Caco-2 (cell line): Measurements from ENCODE around the gene SLC28A2. TPM values are rescaled to one million over a fixed set of nuclear protein-coding genes. Genes with fewer than 3 reads are reported as not detected.

Source experiments
- BruUV-seq: library from RNA; stranded (reverse); fragments of 400-500 nt; replicated peaks from 2 replicates; lab custom pipeline; 2021; lab: Mats Ljungman, UMichigan
- CTCF ChIA-PET: fragments of 300-600 bp; sonication (Branson Sonifier 250); formaldehyde crosslinking; loops from one replicate; lab custom pipeline; 2022; ENCODE audit warnings: antibody characterized with exemption; lab: Charles Lee
- POLR2A ChIA-PET: fragments of 300-600 bp; sonication (Branson Sonifier 250); formaldehyde crosslinking; loops from one replicate; lab custom pipeline; 2022; ENCODE audit warnings: antibody characterized with exemption; lab: Charles Lee
- DNase-seq, 2 experiments: peaks; one replicate each; pipeline versions ENCODE4 v3.0.0 to v3.0.0-alpha.2; 2020 to 2022
- H3K27me3 ChIP-seq: replicated peaks from 2 replicates; pipeline ENCODE4 v1.6.0; 2011; ENCODE audit warnings: low read length; ENCODE audit not compliant: control insufficient read depth, insufficient read depth
- H3K36me3 ChIP-seq: 2 replicates; pipeline ENCODE4 v1.5.1; 2011; ENCODE audit warnings: low read length; ENCODE audit not compliant: control insufficient read depth, insufficient read depth
- H3K4me1 ChIP-seq: fragments of 250-450 bp; sonication (Bioruptor Pico); 2 replicates; pipeline ENCODE4 v1.5.1; 2020; ENCODE audit warnings: mild to moderate bottlenecking
- H3K4me3 ChIP-seq: 2 replicates; pipeline ENCODE4 v1.5.1; 2011; ENCODE audit warnings: low read depth, mild to moderate bottlenecking, control low read depth, low read length
- H3K9me3 ChIP-seq: fragments of 250-450 bp; sonication (Bioruptor Pico); 2 replicates; pipeline ENCODE4 v1.5.1; 2020; ENCODE audit warnings: mild to moderate bottlenecking, moderate library complexity
- H3K27ac Mint-ChIP-seq: one replicate; pipeline ENCODE4 v1.8.0; 2022; ENCODE audit warnings: mixed read lengths; ENCODE audit not compliant: unreplicated experiment
- H3K27me3 Mint-ChIP-seq: one replicate; pipeline ENCODE4 v1.8.0; 2022; ENCODE audit warnings: mixed read lengths; ENCODE audit not compliant: insufficient read depth, unreplicated experiment
- H3K36me3 Mint-ChIP-seq: one replicate; pipeline ENCODE4 v1.8.0; 2022; ENCODE audit warnings: mild to moderate bottlenecking, mixed read lengths; ENCODE audit not compliant: insufficient read depth, unreplicated experiment
- H3K4me1 Mint-ChIP-seq: one replicate; pipeline ENCODE4 v1.8.0; 2022; ENCODE audit warnings: low read depth, mixed read lengths; ENCODE audit not compliant: unreplicated experiment
- H3K4me3 Mint-ChIP-seq: one replicate; pipeline ENCODE4 v1.8.0; 2022; ENCODE audit warnings: mild to moderate bottlenecking, moderate library complexity, mixed read lengths; ENCODE audit not compliant: unreplicated experiment
- H3K9me3 Mint-ChIP-seq: one replicate; pipeline ENCODE4 v1.8.0; 2022; ENCODE audit warnings: mixed read lengths; ENCODE audit not compliant: unreplicated experiment
- CTCF ChIP-seq, 2 experiments: fragments of 200-600 bp in 1 of 2; IDR thresholded peaks; 1 replicate in 1 of 2; 2 replicates in 1 of 2; pipeline versions ENCODE4 v1.5.1 to v1.8.0; 2011 to 2022; ENCODE audit warnings: antibody characterized with exemption in 1 of 2, control low read depth in 1 of 2, inconsistent platforms in 1 of 2, low read depth in 1 of 2, low read length in 1 of 2, mild to moderate bottlenecking in 1 of 2, moderate library complexity in 1 of 2; ENCODE audit not compliant: insufficient read depth in 1 of 2, severe bottlenecking in 1 of 2, unreplicated experiment in 1 of 2
- intact Hi-C: fragments of 100-400 bp; cut with micrococcal nuclease; formaldehyde crosslinking; loops from one replicate; pipeline ENCODE4 v1.10.0; 2022; ENCODE audit not compliant: unreplicated experiment
- total RNA-seq: library from RNA; stranded (reverse); gene quantifications from 2 replicates; pipeline ENCODE4 v1.2.3, GENCODE V29; 2022

The SLC28A2 gene
- total RNA-seq, 1 experiment from 2014 or later, result 0.11 TPM

GRCh38 chr15:45314960-45315359 lies 62.9 kb downstream of the SLC28A2 start:
- Mint-ChIP-seq H3K9me3 (peaks cover 27% of the 10 kb centered on the region), H3K27ac (no peak overlapping the region), H3K4me3 (no peak overlapping the region), H3K27me3 (no peaks in the 10 kb centered on the region), H3K36me3 (peaks cover 5% of the 10 kb centered on the region), H3K4me1 (peaks cover 8% of the 10 kb centered on the region)
- peaks cover 6% of the 10 kb centered on the region for H3K9me3 ChIP-seq
- POLR2A ChIA-PET, result no interaction called here
- CTCF ChIA-PET, result no interaction called here
- H3K27me3 ChIP-seq, result no peaks in the 10 kb centered on the region
- BruUV-seq, result no TSS peak
- intact Hi-C loops, result no loop called here
- no peak for TF ChIP-seq CTCF (IDR thresholded peaks at IDR 0.05; ENCODE audit: insufficient read depth in 1 of 2, low read depth in 1 of 2, low read length in 1 of 2, severe bottlenecking in 1 of 2, unreplicated experiment in 1 of 2)
- no peaks in the 10 kb centered on the region for H3K36me3 ChIP-seq
- no peak overlapping the region for H3K4me3 ChIP-seq
- no peak for DNase-seq
- H3K4me1 ChIP-seq, result peaks cover 19% of the 10 kb centered on the region

- no peaks in the 10 kb centered on the region for H3K36me3 Mint-ChIP-seq
- intact Hi-C loops, result no loop called here
- TF ChIP-seq CTCF (IDR thresholded peaks at IDR 0.05; ENCODE audit: insufficient read depth in 1 of 2, low read depth in 1 of 2, low read length in 1 of 2, severe bottlenecking in 1 of 2, unreplicated experiment in 1 of 2), result no peak
- ChIA-PET POLR2A (no interaction called here), CTCF (no interaction called here)
- no peaks in the 10 kb centered on the region for H3K27me3 Mint-ChIP-seq
- H3K4me3 Mint-ChIP-seq, result no peak overlapping the region
- no peaks in the 10 kb centered on the region for H3K36me3 ChIP-seq
- H3K9me3 ChIP-seq, result peaks cover 13% of the 10 kb centered on the region
- no peak overlapping the region for H3K27ac Mint-ChIP-seq
- no TSS peak for BruUV-seq
- H3K27me3 ChIP-seq, result no peaks in the 10 kb centered on the region
- peaks cover 26% of the 10 kb centered on the region for H3K4me1 ChIP-seq
- no peak for DNase-seq
- H3K4me3 ChIP-seq, result no peak overlapping the region
- H3K9me3 Mint-ChIP-seq, result peaks cover 37% of the 10 kb centered on the region
- peaks cover 10% of the 10 kb centered on the region for H3K4me1 Mint-ChIP-seq
Observed at GRCh38 chr15:45319472-45320214, 67.6 kb downstream of the SLC28A2 start.

GRCh38 chr15:45320581-45321205 lies 68.7 kb downstream of the SLC28A2 start:
- Histone ChIP-seq H3K36me3 (no peaks in the 10 kb centered on the region; the same call in 1 of the 2 replicates), H3K9me3 (peaks cover 13% of the 10 kb centered on the region), H3K4me3 (no peak overlapping the region), H3K4me1 (peaks cover 26% of the 10 kb centered on the region), H3K27me3 (no peaks in the 10 kb centered on the region)
- no TSS peak for BruUV-seq
- ChIA-PET POLR2A (no interaction called here), CTCF (interaction anchor here (0.6 kb wide), 1 partner anchor 87 kb away, joined by 3 read pairs; no protein-coding TSS in a partner anchor)
- H3K4me3 Mint-ChIP-seq, result no peak overlapping the region
- intact Hi-C loops, result no loop called here
- peaks cover 29% of the 10 kb centered on the region for H3K9me3 Mint-ChIP-seq
- H3K27ac Mint-ChIP-seq, result no peak overlapping the region
- peaks cover 10% of the 10 kb centered on the region for H3K4me1 Mint-ChIP-seq
- H3K36me3 Mint-ChIP-seq, result no peaks in the 10 kb centered on the region
- no peaks in the 10 kb centered on the region for H3K27me3 Mint-ChIP-seq
- no peak for DNase-seq
- no peak for TF ChIP-seq CTCF (IDR thresholded peaks at IDR 0.05; ENCODE audit: insufficient read depth in 1 of 2, low read depth in 1 of 2, low read length in 1 of 2, severe bottlenecking in 1 of 2, unreplicated experiment in 1 of 2)
